CD4-positive, alpha-beta T cell treated with Interleukin-15 for 4 hours (primary cell): Measurements from ENCODE around the gene UBL7.

Experiments
- DNase-seq: peaks from one replicate; pipeline ENCODE4 v3.0.0-alpha.2; 2020; ENCODE audit warnings: low spot score

Gene UBL7

DNA sequence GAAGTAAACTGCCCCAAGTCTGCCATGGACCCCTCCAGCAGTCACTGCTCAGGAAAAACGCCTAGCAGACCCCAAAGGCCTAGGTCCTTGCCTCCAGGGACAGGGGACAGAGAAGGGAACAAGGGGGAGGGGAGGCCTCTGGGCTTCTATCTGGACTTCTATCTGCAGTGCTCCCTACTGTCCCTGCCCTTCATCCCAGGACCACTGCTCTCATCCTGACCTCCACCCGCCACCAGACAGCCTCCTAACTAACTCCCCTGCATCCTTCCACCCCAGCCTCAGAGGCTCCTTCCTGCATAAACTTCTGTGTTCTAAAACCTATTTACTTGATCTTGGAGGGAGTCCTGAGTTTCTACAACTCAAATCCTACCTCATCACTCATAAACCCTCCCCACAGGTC, 52.6 kb downstream of the UBL7 start:
- no peak for DNase-seq

- DNase-seq = no peak
Observed at GRCh38 chr15:74406992-74407705, 53.8 kb downstream of the UBL7 start.

- DNase-seq = no peak
Observed at GRCh38 chr15:74406517-74406916, 54.4 kb downstream of the UBL7 start.

DNA sequence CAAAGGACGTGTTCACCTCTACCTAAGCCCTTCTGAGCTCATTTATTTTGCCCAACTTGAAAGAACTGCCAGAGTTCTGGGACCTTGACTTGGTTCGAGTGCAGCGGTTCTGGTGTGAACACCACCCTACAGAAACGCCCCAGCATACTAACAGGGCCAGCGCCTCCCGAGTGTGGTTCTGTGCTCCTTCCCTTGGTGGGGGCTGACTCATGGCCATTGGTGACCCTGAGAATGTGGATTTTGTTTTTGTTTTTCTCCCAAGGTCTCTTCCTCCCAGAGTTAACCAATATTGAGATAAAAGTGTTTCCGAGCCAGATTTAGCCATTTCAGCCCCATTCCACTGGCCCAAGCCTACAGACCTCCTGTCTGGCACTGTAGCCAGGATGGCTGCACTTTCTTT, 55.1 kb downstream of the UBL7 start:
- no peak for DNase-seq

- no peak for DNase-seq
Observed at GRCh38 chr15:74403991-74404563, 56.9 kb downstream of the UBL7 start.

- no peak for DNase-seq
Observed at GRCh38 chr15:74403588-74403919, 57.4 kb downstream of the UBL7 start.

- peak; percentile 53 for DNase-seq
Observed at GRCh38 chr15:74402873-74403587, 57.9 kb downstream of the UBL7 start.

- no peak for DNase-seq
Observed at GRCh38 chr15:74402337-74402841, 58.6 kb downstream of the UBL7 start.

GRCh38 chr15:74400915-74401757, 59.8 kb downstream of the UBL7 start:
- peak; percentile 13 for DNase-seq

DNA sequence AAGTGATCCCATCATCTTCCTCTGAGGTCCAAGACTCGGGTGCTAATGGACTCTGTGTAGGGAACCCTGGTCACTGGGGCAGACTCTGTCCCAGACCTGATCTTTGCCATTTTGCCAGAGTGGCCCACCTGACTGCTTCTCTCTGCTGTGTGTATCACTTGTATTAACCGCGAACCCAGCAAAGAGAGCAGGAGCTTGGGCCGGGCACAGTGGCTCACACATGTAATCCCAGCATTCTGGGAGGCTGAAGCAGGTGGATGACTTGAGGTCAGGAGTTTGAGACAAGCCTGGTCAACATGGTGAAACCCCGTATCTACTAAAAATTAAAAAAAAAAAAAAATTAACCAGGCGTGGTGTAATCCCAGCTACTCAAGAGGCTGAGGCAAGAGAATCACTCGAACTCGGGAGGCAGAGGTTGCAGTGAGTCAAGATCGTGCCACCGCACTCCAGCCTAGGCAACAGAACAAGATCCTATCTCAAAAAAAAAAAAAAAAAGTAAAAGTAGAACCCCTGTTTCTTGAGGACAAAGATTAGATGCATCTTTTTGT, 60.6 kb downstream of the UBL7 start:
- peak; percentile 31 for DNase-seq

DNA sequence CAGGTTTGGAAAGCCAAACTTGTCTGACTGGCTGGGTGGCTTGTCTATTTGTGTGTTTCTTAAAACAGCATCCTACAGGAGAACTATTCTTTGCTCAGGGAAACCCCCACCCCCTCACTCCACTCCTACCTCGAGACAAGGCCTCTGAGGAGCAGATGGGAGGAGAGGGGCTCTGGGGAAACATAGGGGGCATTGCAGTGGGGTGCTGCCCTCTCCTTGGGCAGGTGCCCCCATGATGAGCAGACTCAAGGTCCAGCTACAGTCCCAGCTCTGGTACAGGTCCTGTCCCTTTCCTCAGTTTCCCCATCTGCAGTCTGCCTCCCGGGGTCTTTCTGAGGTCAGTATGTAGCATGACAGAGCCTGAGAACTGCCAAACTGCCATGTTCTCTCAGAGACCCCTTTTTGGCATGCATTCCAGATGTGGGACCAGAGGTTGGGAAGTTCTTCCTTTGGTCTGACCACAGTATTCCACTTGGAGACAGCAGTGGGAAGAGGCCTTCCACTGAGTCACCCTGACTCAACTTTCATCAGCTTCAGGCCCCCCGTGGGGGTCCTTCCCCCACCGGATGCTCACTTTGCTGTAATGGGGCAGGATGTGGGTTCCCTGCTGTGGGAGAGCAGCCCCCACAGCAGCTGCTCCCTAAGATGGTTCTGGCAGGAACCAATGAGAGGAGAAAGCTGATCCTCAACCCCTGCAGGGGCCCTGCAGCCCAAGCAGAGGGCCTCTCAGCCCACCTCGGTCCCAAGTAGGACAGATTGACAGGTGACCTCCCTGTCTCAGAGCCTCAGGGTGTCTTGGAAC, 61.2 kb downstream of the UBL7 start:
- DNase-seq = peak; percentile 19

DNA sequence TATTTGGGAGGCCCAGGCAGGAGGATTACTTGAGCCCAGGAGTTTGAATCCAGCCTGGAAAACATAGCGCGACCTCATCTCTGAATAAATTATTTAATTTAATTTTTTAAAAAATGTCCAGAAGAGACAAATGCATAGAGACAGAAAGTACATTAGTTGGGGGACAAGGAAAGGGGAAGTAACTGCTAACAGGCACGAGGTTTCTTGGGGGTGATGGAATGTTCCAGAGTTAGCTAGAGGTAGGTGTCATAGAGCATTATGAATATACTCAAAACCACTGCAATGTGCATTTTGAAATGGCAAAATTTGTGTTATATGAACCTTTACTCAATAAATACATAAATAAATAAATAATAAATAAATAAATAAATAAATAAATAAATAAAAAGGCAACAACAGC, 61.9 kb downstream of the UBL7 start:
- no peak for DNase-seq

GRCh38 chr15:74398183-74398582, 62.8 kb downstream of the UBL7 start:
- DNase-seq = no peak

GRCh38 chr15:74397239-74398068, 63.5 kb downstream of the UBL7 start:
- DNase-seq = no peak

- peak; percentile 38 for DNase-seq
Observed at GRCh38 chr15:74396445-74397238, 64.3 kb downstream of the UBL7 start.

GRCh38 chr15:74396146-74396438, 64.9 kb downstream of the UBL7 start:
- no peak for DNase-seq
